ENCODE measurements around the gene NYNRIN. TPM values are rescaled to one million over a fixed set of nuclear protein-coding genes. Genes with fewer than 3 reads are reported as not detected.

Gene NYNRIN
- total RNA-seq, 1 experiment from 2014 or later = 0.27 TPM

DNA sequence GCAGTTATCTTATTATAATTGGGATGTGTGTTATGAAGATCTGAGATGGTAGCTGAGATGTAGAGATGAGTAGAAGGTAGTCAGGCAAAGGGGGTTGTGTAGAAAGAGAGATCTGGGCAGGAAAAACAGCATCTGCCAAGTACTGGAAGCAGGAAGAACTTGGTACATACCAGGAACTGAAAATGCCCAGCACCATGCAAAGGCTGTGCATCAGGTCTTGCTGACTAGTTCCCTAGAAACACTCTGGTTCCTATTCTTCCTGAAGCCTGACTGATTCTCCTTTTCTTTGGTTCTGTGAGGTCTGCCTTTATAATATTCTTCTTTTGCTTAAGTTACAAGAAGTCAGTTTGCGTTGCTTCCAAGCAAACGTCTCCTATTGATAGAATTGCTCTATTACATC is 37.5 kb upstream of the NYNRIN start:
- Histone ChIP-seq H3K36me3 (ENCODE audit: control insufficient read depth in 1 of 2, insufficient read depth in 2 of 2, low read length in 2 of 2) (no peaks in the 10 kb centered on the region), H4K20me1 (ENCODE audit: insufficient read depth) (no peaks in the 10 kb centered on the region), H3K27ac (ENCODE audit: low read depth, low read length) (no peak overlapping the region), H3K9ac (ENCODE audit: low read length) (no peak overlapping the region), H3K9me3 (ENCODE audit: control insufficient read depth in 1 of 2, insufficient read depth in 1 of 2, low read depth in 1 of 2, low read length in 2 of 2) (no peaks in the 10 kb centered on the region), H3K9me2 (ENCODE audit: insufficient read depth) (no peaks in the 10 kb centered on the region), H3K4me3 (replicated peaks in 1 of 2; ENCODE audit: low read depth in 1 of 2, low read length in 2 of 2) (no peak overlapping the region), H3K27me3 (ENCODE audit: insufficient read depth, low read length) (no peaks in the 10 kb centered on the region), H3K79me2 (ENCODE audit: insufficient read depth, low read length) (no peaks in the 10 kb centered on the region), H3K4me1 (ENCODE audit: control insufficient read depth in 1 of 2, insufficient read depth in 2 of 2, low read length in 2 of 2) (peaks cover 7 to 16% of the 10 kb centered on the region in 2 experiments), H2AFZ (ENCODE audit: low read depth, low read length, poor library complexity, severe bottlenecking) (no peak overlapping the region), H3K4me2 (ENCODE audit: low read length) (no peak overlapping the region)
- ATAC-seq (no peak), DNase-seq (ENCODE audit: low read depth, low spot score) (no peak)
- ChIA-PET POLR2A (interaction anchor here (1.1 kb wide), 2 partner anchors 24 to 75 kb away, joined by 3 read pairs; no protein-coding TSS in a partner anchor), RAD21 (ENCODE audit: low non-redundant PET in 1 of 2, low total read pairs in 2 of 2, uncharacterized antibody in 2 of 2, unreplicated experiment in 2 of 2) (no interaction called here), CTCF (interaction anchor here (1.5 to 2.8 kb wide), 2 partner anchors 28 to 70 kb away, joined by 8 to 12 read pairs; no protein-coding TSS in a partner anchor)
- no TSS peak for BruUV-seq (replicated peaks)
- TF ChIP-seq POLR2AphosphoS5 (IDR thresholded peaks at IDR 0.05; ENCODE audit: low read depth, low read length) = no peak
- intact Hi-C loops (cut with micrococcal nuclease) = no loop called here

- H3K79me2 ChIP-seq (ENCODE audit: insufficient read depth, low read length) = no peaks in the 10 kb centered on the region
- H3K9ac ChIP-seq (ENCODE audit: low read length) = no peak overlapping the region
- no peaks in the 10 kb centered on the region for H3K27me3 ChIP-seq (ENCODE audit: insufficient read depth, low read length)
- no peak overlapping the region for H3K4me2 ChIP-seq (ENCODE audit: low read length)
- BruUV-seq (replicated peaks) = no TSS peak
- no peaks in the 10 kb centered on the region for H3K9me3 ChIP-seq (ENCODE audit: control insufficient read depth in 1 of 2, insufficient read depth in 1 of 2, low read depth in 1 of 2, low read length in 2 of 2)
- H2AFZ ChIP-seq (ENCODE audit: low read depth, low read length, poor library complexity, severe bottlenecking) = no peak overlapping the region
- RAD21 ChIA-PET (ENCODE audit: low non-redundant PET in 1 of 2, low total read pairs in 2 of 2, uncharacterized antibody in 2 of 2, unreplicated experiment in 2 of 2) = no interaction called here
- DNase-seq (ENCODE audit: low read depth, low spot score) = no peak
- no peak overlapping the region for H3K4me3 ChIP-seq (replicated peaks in 1 of 2; ENCODE audit: low read depth in 1 of 2, low read length in 2 of 2)
- no peak for ATAC-seq
- peaks cover 9 to 24% of the 10 kb centered on the region in 2 experiments for H3K4me1 ChIP-seq (ENCODE audit: control insufficient read depth in 1 of 2, insufficient read depth in 2 of 2, low read length in 2 of 2)
- no peaks in the 10 kb centered on the region for H3K36me3 ChIP-seq (ENCODE audit: control insufficient read depth in 1 of 2, insufficient read depth in 2 of 2, low read length in 2 of 2)
- H3K27ac ChIP-seq (ENCODE audit: low read depth, low read length) = no peak overlapping the region
- CTCF ChIA-PET = interaction anchor here (1.0 to 2.8 kb wide), 4 partner anchors 29 to 74 kb away, joined by 3 to 12 read pairs (median 6); no protein-coding TSS in a partner anchor
- intact Hi-C loops (cut with micrococcal nuclease) = no loop called here
- POLR2A ChIA-PET = interaction anchor here (1.1 kb wide), 2 partner anchors 23 to 73 kb away, joined by 3 read pairs; no protein-coding TSS in a partner anchor
- no peaks in the 10 kb centered on the region for H3K9me2 ChIP-seq (ENCODE audit: insufficient read depth)
- no peaks in the 10 kb centered on the region for H4K20me1 ChIP-seq (ENCODE audit: insufficient read depth)
- TF ChIP-seq, protein P1, sequence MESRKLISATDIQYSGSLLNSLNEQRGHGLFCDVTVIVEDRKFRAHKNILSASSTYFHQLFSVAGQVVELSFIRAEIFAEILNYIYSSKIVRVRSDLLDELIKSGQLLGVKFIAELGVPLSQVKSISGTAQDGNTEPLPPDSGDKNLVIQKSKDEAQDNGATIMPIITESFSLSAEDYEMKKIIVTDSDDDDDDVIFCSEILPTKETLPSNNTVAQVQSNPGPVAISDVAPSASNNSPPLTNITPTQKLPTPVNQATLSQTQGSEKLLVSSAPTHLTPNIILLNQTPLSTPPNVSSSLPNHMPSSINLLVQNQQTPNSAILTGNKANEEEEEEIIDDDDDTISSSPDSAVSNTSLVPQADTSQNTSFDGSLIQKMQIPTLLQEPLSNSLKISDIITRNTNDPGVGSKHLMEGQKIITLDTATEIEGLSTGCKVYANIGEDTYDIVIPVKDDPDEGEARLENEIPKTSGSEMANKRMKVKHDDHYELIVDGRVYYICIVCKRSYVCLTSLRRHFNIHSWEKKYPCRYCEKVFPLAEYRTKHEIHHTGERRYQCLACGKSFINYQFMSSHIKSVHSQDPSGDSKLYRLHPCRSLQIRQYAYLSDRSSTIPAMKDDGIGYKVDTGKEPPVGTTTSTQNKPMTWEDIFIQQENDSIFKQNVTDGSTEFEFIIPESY (IDR thresholded peaks at IDR 0.05; ENCODE audit: extremely low read depth, insufficient replicate concordance, low read length) = no peak
- TF ChIP-seq CTCF (IDR thresholded peaks at IDR 0.05 in 2 of 3, conservative IDR thresholded peaks at IDR 0.05 in 1 of 3; ENCODE audit: borderline replicate concordance in 1 of 3, insufficient read depth in 1 of 3, low read depth in 2 of 3, low read length in 2 of 3) = no peak
- TF ChIP-seq SIN3A (IDR thresholded peaks at IDR 0.05; ENCODE audit: low read depth) = no peak
- no peak for TF ChIP-seq ELF1 (IDR thresholded peaks at IDR 0.05; ENCODE audit: borderline replicate concordance, low read depth)
- TF ChIP-seq SRF (IDR thresholded peaks at IDR 0.05; ENCODE audit: low read depth) = no peak
- no peak for TF ChIP-seq POLR2AphosphoS5 (IDR thresholded peaks at IDR 0.05; ENCODE audit: low read depth, low read length)
- TF ChIP-seq, protein P2, sequence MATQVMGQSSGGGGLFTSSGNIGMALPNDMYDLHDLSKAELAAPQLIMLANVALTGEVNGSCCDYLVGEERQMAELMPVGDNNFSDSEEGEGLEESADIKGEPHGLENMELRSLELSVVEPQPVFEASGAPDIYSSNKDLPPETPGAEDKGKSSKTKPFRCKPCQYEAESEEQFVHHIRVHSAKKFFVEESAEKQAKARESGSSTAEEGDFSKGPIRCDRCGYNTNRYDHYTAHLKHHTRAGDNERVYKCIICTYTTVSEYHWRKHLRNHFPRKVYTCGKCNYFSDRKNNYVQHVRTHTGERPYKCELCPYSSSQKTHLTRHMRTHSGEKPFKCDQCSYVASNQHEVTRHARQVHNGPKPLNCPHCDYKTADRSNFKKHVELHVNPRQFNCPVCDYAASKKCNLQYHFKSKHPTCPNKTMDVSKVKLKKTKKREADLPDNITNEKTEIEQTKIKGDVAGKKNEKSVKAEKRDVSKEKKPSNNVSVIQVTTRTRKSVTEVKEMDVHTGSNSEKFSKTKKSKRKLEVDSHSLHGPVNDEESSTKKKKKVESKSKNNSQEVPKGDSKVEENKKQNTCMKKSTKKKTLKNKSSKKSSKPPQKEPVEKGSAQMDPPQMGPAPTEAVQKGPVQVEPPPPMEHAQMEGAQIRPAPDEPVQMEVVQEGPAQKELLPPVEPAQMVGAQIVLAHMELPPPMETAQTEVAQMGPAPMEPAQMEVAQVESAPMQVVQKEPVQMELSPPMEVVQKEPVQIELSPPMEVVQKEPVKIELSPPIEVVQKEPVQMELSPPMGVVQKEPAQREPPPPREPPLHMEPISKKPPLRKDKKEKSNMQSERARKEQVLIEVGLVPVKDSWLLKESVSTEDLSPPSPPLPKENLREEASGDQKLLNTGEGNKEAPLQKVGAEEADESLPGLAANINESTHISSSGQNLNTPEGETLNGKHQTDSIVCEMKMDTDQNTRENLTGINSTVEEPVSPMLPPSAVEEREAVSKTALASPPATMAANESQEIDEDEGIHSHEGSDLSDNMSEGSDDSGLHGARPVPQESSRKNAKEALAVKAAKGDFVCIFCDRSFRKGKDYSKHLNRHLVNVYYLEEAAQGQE (IDR thresholded peaks at IDR 0.05; ENCODE audit: low read depth) = no peak
- TF ChIP-seq EGR1 (IDR thresholded peaks at IDR 0.05; ENCODE audit: low read depth) = no peak
- TF ChIP-seq SP1 (IDR thresholded peaks at IDR 0.05; ENCODE audit: low read depth) = no peak
- TF ChIP-seq RAD21 (IDR thresholded peaks at IDR 0.05; ENCODE audit: low read depth) = no peak
- no peak for TF ChIP-seq POLR2A (IDR thresholded peaks at IDR 0.05; ENCODE audit: borderline replicate concordance, extremely low read depth, insufficient read depth, insufficient read length)
These were observed 36.4 kb upstream of the NYNRIN start for GRCh38 chr14:24362241-24362960.

All from HCT116 (cell line).